T47D (cell line): ENCODE measurements around the gene RPL13.
"Not testable (repeated sequence)": the region's sequence is repeated elsewhere in the genome, so short reads cannot be mapped to it uniquely, and the experiment has no call there.

Experiments
- DNase-seq, 2 experiments: peaks; one replicate each; pipeline versions ENCODE4 v3.0.0 to v3.0.0-alpha.2; 2011 to 2012; ENCODE audit warnings: low read depth in 1 of 2, low spot score in 1 of 2
- JUND ChIP-seq: IDR thresholded peaks from 2 replicates; pipeline ENCODE4 v1.6.1; 2012; ENCODE audit warnings: low read depth
- in situ Hi-C: cut with HindIII; loops from 2 replicates; pipeline ENCODE4 v1.10.0; 2016; ENCODE audit warnings: low sequenced_read_pairs, low pct_unique_long_range_greater_than_20kb

The RPL13 gene

DNA sequence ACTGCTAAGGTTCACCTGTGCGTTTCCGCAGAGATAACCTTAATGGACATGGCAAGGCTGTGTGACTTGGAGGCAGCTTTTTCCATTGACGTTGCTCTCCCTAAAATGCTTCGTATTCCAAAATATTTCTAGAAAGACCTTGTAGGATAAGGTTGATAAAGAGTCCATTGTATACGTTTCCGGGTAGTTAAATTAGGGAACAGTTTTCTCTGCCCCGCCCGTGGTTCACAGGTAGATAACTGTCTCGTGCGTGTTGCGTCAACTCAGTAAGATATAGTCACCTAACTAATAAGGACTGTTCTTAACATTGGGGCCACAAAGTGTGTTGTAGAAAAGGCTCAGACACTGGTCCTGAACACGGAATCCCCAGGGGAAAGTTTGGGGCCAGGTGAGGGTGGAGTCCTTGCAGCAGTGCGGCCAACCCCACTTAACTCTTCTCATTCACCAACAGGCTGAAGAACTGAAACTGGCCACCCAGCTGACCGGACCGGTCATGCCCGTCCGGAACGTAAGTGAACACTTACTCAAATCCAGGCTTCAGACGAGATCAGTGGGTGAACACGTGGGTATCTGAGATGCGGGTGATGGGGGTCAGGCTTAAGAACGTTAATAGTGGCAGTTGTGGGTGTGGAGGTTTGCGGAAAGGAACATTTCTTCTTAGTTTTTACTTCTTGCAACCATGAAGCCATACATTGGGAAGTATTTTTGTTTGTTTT lies 1.6 kb downstream of the RPL13 start:
- TF ChIP-seq JUND: no peak
- DNase-seq: peak in 1 of 2 experiments; percentile 84
- in situ Hi-C loops: no loop called here

- no peak for DNase-seq
- in situ Hi-C loops: no loop called here
- no peak for TF ChIP-seq JUND
Measured at GRCh38 chr16:89562939-89563338, 2.5 kb downstream of the RPL13 start.

DNA sequence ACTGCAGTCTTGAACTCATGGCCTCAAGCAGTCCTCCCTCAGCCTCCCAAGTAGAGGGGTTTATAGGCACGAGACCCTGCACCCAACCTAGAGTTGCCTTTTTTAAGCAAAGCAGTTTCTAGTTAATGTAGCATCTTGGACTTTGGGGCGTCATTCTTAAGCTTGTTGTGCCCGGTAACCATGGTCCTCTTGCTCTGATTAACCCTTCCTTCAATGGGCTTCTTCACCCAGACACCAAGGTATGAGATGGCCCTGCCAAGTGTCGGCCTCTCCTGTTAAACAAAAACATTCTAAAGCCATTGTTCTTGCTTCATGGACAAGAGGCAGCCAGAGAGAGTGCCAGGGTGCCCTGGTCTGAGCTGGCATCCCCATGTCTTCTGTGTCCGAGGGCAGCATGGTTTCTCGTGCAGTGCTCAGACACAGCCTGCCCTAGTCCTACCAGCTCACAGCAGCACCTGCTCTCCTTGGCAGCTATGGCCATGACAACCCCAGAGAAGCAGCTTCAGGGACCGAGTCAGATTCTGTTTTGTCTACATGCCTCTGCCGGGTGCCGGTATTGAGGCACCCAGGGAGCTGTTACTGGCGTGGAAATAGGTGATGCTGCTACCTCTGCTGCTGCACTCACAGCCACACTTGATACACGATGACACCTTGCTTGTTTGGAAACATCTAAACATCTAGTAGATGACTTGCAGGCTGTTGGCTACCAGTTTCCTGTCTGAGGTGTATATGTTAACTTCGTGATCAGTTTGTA lies 3.3 kb downstream of the RPL13 start:
- peak in 1 of 2 experiments; percentile 37 for DNase-seq
- in situ Hi-C loops: no loop called here
- TF ChIP-seq JUND: no peak

DNA sequence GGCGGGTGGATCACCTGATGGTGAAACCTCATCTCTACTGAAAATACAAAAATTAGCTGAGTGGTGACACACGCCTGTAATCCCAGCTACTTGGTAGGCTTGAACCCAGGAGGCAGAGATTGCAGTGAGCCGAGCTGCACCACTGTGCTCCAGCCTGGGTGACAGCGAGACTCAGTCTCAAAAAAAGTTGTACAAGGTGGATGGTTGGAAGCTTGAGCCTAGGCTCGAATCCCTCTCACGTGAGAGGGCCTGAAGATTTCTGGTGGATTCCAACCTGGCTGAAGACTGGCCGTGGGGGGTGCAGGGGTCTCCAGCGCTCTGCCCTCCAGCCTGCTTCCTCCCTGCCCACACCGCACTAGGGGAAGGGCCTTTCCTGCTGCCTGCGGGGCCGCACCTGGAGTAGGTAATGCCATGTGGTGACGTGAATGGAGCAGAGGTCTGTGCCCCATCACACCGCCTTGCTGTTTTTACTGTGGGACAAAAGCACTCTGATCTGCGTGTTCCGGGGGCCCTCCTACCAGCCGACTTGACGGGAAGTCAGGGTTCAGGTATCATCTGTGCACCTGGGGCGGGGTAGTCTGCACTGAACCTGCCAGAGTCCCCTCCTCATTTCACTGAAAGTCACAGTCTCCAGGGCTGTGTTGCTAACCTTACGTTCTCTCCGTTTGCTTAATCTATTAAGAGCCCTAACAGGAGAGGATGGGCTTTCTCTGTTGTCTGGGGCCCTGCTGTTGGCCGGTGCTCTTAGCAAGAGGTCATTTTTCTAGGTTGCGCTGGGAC lies 4.2 kb downstream of the RPL13 start:
- peak in 1 of 2 experiments; percentile 43 for DNase-seq
- in situ Hi-C loops: no loop called here
- TF ChIP-seq JUND: no peak

DNA sequence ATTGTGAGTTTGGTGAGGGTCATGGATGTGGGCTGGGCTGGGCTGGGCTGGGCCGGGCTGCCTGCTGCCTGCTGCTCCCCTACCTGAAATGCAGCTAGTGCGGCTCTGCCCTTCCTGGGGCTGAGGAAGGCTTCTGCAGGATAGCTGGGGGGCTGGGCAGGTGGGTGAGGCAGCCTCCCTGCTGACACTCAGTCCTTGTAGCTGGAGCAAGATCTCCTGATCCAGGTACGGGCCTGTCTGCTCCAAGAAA lies 4.7 kb downstream of the RPL13 start:
- in situ Hi-C loops: no loop called here
- DNase-seq: no peak
- TF ChIP-seq JUND: no peak

DNA sequence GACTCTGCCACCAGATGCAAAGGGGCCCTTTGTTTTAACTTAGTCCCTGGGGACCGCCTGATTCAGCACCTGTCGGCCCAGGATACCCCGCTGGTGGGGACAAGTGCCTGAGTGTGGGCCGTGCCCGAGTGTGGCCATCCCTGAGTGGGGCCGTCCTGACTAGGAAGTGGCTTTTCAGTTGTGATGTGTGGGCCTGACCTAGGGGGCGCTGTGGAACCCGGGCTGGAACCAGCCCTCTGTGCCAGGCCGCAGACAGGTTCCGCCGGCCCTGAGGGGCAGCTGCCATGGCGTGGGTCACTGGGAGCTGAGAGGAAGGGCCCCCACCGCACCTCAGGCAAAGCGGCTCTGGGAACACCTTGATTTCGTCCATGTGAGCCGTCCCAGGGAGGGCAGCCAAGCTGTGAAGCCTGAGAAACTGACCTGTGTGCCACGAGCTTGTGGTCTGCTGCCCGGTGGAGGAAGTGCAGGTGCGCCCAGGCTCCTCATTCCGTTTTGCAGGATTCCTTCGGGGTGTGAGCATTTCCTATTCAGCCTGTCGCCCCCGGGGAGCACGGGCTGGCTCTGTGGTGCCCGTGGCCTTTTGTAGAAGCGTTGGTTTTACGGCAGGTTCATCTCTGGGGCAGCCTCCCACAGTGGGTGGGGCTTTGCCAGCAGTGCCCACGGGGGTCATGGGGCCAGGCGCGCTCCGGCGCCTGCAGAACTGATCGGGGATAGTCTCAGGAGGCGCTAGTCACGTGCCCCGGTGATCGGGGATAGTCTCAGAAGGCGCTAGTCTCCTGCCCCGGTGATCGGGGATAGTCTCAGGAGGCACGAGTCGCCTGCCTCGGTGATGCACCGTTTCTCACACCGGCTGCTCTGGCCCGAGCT lies 5.3 kb downstream of the RPL13 start:
- DNase-seq: peak; percentile 81 to 93
- in situ Hi-C loops: no loop called here
- TF ChIP-seq JUND: no peak; the same call in 1 of the 2 replicates

DNA sequence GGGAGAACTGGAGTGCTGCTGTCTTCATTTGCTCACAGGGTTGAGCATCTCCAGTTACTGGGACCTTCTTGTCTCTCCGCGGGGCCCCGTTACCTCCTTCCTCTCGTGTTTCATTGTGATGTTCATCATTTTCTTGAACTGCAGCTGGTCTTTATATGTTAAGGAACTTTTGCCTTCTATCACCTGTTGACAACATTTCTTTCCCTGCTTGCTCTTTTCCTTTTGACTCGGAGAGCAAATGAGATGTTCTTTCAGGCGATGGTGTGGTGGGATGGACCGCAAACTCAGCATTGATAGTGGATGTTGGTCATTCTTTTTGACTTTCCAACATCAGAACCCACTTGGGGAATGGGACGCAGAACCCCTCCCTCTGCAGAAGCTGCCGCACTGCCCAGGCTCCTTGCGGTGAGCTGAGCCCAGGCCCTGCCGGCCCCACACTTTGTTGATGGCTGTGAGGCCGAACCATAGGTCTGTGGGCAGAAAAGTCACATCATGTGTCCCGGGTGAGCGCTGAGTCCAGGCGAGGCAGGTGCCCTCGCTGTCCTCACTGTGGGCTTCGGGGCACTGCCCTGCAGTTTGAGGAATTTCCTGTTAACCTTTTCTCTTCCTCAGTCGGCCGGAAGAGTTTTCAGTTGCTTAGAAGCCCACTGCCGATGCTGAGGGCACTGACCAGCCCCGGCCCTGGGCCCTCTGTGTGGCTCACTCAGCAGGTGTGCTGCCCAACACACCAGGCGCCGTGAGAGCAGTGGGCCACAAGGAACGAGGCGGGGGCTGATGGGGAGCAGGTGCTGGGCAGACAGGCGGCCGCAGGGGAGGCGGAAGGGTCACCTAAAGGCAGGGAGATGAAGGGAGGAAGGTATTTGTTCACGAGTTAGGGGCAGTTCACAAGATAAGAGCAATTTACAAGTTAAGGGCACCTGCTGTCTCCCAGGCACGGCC lies 7.4 kb downstream of the RPL13 start:
- TF ChIP-seq JUND: no peak
- DNase-seq: no peak
- in situ Hi-C loops: no loop called here

DNA sequence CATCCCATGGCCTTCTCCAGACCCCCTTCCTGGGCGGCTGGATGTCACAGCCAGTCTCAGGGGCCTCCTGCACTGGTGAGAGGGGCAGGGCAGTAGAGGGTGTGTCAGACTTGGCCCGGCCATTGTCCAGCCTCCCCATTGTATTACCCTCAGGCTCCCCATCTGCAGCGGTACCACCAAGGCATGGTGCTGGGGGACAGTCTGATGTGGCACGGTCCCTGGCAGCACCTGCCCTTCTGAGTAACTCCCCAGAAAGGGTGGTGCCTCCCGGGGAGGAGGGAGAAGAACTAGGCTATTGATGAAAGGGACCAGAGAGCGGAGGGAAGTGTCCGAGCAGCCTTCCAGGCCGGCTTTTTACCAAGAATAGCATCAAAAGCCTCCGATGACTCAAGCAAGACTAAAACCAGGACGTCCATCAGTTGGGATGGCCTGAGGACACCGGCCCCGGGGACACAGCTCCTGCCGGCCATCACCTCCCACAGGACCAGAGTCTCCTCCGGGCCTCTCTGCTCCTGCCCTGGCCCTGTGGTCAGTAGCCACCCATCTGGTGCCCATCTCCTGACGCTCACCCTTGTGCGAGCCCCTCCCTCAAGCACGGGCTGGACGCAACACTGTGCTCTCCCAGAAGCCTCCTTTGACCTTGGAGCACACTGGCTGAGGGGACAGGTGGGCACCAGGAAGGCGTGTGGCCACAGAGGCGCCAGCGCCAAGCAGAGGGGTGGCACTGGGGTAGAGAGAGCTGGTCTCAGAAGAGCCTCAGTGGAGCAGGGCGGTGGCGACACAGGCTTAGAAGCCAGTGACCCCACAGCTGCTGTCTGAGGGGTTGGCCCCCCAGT lies 9.2 kb downstream of the RPL13 start:
- in situ Hi-C loops: no loop called here

DNA sequence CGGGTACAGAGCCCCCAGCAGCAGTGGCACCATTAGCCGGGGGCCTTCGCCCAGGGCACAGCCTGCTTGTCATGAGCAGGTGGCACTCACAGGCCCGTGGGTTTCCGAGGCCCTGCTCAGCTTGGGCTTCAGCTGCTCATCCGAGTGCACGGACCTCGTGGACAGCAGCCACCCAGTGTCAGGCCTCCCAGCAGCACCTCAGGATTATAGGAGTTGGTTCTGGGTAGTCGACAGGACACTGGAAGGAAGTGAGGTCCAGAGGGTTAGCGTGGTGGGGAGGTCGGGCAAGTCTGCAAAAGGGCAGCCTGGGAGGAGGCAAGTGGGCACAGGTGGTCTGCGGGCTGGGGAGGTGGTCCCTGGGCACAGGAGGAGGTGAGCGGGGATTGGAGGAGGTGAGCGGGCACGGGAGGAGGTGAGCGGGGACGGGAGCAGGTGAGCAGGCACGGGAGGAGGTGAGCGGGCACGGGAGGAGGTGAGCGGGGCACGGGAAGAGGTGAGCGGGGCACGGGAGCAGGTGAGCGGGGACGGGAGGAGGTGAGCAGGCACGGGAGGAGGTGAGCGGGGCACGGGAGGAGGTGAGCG lies 10.0 kb downstream of the RPL13 start:
- TF ChIP-seq JUND: no peak
- DNase-seq: no peak
- in situ Hi-C loops: no loop called here

More for the DNA sequence above, 9.2 kb downstream of the RPL13 start:
- TF ChIP-seq JUND: no peak
- DNase-seq: no peak

DNA sequence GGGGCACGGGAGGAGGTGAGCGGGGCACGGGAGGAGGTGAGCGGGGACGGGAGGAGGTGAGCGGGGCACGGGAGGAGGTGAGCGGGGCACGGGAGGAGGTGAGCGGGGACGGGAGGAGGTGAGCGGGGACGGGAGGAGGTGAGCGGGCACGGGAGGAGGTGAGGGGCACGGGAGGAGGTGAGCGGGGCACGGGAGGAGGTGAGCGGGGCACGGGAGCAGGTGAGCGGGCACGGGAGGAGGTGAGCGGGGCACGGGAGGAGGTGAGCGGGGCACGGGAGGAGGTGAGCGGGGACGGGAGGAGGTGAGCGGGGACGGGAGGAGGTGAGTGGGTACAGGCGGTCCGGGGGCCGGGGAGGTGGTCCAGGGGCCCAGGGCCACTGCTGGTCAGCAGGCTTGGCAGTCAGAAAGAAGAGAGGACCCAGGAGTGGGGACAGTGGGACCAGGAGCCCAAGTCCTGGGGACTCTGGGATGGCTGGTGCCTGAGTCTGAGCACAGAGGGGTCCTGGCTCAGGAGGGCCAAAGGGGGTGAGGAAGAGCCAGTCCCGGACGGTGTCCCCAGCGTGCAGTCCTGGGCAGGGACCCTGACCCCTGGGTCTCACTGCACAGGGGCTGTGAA lies 10.6 kb downstream of the RPL13 start:
- DNase-seq, in situ Hi-C loops: not testable (repeated sequence)
